Transverse colon (tissue), 4 donors: ENCODE measurements around the gene KIF1B. TPM values are rescaled to one million over a fixed set of nuclear protein-coding genes. Genes with fewer than 3 reads are reported as not detected.
"Not testable (repeated sequence)": the region's sequence is repeated elsewhere in the genome, so short reads cannot be mapped to it uniquely, and the experiment has no call there.

Experiments
- DNase-seq: peaks from one replicate; pipeline ENCODE4 v3.0.0-alpha.2; 2019
- H3K27ac ChIP-seq, 4 donors: fragments of 200-600 bp; sonication (generic); 2 replicates each; pipeline ENCODE4 v1.5.1; 2016 to 2018; ENCODE audit warnings: inconsistent platforms in 4 of 4
- H3K27me3 ChIP-seq: fragments of 200-600 bp; sonication (generic); 2 replicates; pipeline ENCODE4 v1.5.1; 2017; ENCODE audit warnings: inconsistent platforms
- H3K36me3 ChIP-seq, 4 donors: fragments of 200-600 bp; sonication (generic); 2 replicates each; pipeline ENCODE4 v1.5.1; 2017 to 2019; ENCODE audit warnings: inconsistent platforms in 4 of 4
- H3K4me1 ChIP-seq, 4 donors: fragments of 200-600 bp; sonication (generic); 2 replicates each; pipeline ENCODE4 v1.5.1; 2017 to 2020; ENCODE audit warnings: inconsistent platforms in 4 of 4
- H3K4me3 ChIP-seq, 4 donors: fragments of 200-600 bp; sonication (generic); 1 replicate in 1 of 4; 2 replicates in 3 of 4; pipeline versions ENCODE4 v1.5.1 to v1.6.1; 2017 to 2019; ENCODE audit warnings: inconsistent platforms in 4 of 4
- H3K9me3 ChIP-seq, 2 donors: fragments of 200-600 bp; sonication (generic); 2 replicates each; pipeline ENCODE4 v1.5.1; 2017 to 2019; ENCODE audit warnings: inconsistent platforms in 2 of 2
- EP300 ChIP-seq: sonication (generic); formaldehyde crosslinking; IDR thresholded peaks from one replicate; pipeline ENCODE4 v1.6.1; 2017; ENCODE audit warnings: antibody characterized with exemption, low read depth
- POLR2A ChIP-seq: fragments of 450-650 bp; IDR thresholded peaks from one replicate; pipeline ENCODE4 v1.6.1; 2016; ENCODE audit warnings: antibody characterized with exemption, mild to moderate bottlenecking, moderate library complexity
- POLR2AphosphoS5 ChIP-seq, 3 donors: sonication (generic); formaldehyde crosslinking; IDR thresholded peaks; one replicate each; pipeline ENCODE4 v1.6.1; 2016; ENCODE audit warnings: antibody characterized with exemption in 3 of 3
- WGBS, 2 donors: methylation state at CpG; one replicate each; pipeline ENCODE4 v1.1.5; 2018; ENCODE audit warnings: low coverage in 1 of 2; 5-methylcytosine and 5-hydroxymethylcytosine counted together
- in situ Hi-C, 4 donors: fragments of 200-750 bp; cut with MboI; loops; one replicate each; pipeline versions ENCODE4 v1.15.0 to v1.15.1; 2017; ENCODE audit warnings: low sequenced_read_pairs in 3 of 4, low pct_ligation_motif_present in 1 of 4, low pct_unique_long_range_greater_than_20kb in 1 of 4
- intact Hi-C: fragments of 100-400 bp; cut with DNase I; formaldehyde crosslinking; loops from one replicate; pipeline ENCODE4 v1.15.1; 2023; ENCODE audit warnings: low total_unique reads
- total RNA-seq, 4 donors: library from RNA; depleted of rRNA; stranded (reverse); fragments of >200 nt; gene quantifications; one replicate each; pipeline ENCODE4 v1.1.0, GENCODE V29; 2016
- TF ChIP-seq, protein P1 (sequence below), 5 experiments: fragments of 200-600 bp in 3 of 5; fragments of 450-650 bp in 2 of 5; sonication (generic) in 3 of 5; IDR thresholded peaks; 1 replicate in 2 of 5; 2 replicates in 3 of 5; pipeline ENCODE4 v1.5.1; 2016 to 2017; ENCODE audit warnings: antibody characterized with exemption in 5 of 5, inconsistent platforms in 3 of 5, mild to moderate bottlenecking in 2 of 5, moderate library complexity in 1 of 5

Gene KIF1B
- total RNA-seq, 4 donors from 2014 or later = 50.9 to 87.9 (median 71.4) TPM

DNA sequence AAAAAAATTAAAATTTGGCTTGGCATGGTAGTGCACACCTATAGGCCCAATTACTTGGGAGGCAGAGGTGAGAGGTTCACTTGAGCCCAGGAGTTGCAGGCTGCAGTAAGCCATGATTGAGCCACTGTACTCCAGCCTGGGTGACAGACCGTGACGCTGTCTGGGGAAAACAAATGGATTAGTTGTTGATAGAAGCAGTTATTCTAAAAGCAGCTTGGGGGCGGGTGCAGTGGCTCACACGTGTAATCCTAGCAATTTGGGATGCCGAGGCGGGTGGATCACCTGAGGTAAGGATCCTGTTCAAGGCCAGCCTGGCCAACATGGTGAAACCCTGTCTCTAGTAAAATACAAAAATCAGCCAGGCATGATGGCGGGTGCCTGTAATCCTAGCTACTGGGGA, 40.3 kb downstream of the KIF1B start:
- WGBS, 2 donors = 84 to 95% methylated on average over 5 to 7 of the region's 7 CpGs
- in situ Hi-C loops (no loop called here), intact Hi-C loops (no loop called here)
- H3K9me3 ChIP-seq = no peaks in the 10 kb centered on the region
- no peak overlapping the region for H3K4me3 ChIP-seq
- DNase-seq = no peak
- H3K4me1 ChIP-seq = peaks cover 14 to 56% (median 29%) of the 10 kb centered on the region in 4 donors
- TF ChIP-seq POLR2AphosphoS5 (IDR thresholded peaks at IDR 0.05) = no peak
- TF ChIP-seq, protein P1, sequence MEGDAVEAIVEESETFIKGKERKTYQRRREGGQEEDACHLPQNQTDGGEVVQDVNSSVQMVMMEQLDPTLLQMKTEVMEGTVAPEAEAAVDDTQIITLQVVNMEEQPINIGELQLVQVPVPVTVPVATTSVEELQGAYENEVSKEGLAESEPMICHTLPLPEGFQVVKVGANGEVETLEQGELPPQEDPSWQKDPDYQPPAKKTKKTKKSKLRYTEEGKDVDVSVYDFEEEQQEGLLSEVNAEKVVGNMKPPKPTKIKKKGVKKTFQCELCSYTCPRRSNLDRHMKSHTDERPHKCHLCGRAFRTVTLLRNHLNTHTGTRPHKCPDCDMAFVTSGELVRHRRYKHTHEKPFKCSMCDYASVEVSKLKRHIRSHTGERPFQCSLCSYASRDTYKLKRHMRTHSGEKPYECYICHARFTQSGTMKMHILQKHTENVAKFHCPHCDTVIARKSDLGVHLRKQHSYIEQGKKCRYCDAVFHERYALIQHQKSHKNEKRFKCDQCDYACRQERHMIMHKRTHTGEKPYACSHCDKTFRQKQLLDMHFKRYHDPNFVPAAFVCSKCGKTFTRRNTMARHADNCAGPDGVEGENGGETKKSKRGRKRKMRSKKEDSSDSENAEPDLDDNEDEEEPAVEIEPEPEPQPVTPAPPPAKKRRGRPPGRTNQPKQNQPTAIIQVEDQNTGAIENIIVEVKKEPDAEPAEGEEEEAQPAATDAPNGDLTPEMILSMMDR (IDR thresholded peaks at IDR 0.05) = no peak
- no peak for TF ChIP-seq EP300
- no peak for TF ChIP-seq POLR2A
- H3K27ac ChIP-seq = peak overlapping the region in 1 of 4 donors; percentile 2
- H3K27me3 ChIP-seq = no peaks in the 10 kb centered on the region
- H3K36me3 ChIP-seq = no peaks in the 10 kb centered on the region

DNA sequence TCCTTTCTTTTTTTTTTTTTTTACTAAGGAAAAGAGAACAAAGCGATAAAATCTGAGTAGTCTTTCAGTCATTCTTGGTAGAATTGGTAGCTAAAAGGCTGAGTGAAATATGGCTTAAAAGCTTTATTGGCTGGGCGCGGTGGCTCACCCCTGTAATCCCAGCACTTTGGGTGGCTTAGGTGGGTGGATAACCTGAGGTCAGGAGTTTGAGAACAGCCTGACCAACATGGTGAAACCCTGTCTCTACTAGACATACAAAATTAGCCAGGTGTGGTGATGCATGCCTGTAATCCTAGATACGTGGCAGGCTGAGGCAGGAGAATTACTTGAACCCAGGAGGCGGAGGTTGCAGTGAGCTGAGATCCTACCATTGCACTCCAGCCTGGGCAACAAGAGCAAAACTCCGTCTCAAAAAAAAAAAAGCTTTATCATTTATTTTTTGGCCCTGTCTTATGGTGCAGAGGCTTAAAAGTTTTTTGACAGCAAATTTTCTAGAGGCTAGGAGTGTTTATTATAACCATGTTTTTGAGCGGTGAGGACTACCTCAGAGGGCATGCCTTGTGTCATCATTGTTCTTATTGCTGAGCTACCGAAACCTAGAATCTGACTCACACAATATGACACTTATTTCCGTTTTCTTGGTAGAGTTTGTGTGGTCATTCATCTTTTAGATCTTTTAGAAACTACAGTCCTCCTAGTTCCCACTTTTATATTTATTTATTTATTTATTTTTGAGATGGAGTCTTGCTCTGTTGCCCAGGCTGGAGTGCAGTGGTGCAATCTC, 41.1 kb downstream of the KIF1B start:
- peak overlapping the region in 1 of 4 donors; percentile 2 for H3K27ac ChIP-seq
- H3K4me3 ChIP-seq, H3K27me3 ChIP-seq, in situ Hi-C loops, DNase-seq, H3K36me3 ChIP-seq, intact Hi-C loops, H3K9me3 ChIP-seq: not testable (repeated sequence)
- WGBS, 2 donors = 66 to 77% methylated on average over 4 to 9 of the region's 9 CpGs
- peaks cover 14 to 48% (median 28%) of the 10 kb centered on the region in 4 donors for H3K4me1 ChIP-seq

DNA sequence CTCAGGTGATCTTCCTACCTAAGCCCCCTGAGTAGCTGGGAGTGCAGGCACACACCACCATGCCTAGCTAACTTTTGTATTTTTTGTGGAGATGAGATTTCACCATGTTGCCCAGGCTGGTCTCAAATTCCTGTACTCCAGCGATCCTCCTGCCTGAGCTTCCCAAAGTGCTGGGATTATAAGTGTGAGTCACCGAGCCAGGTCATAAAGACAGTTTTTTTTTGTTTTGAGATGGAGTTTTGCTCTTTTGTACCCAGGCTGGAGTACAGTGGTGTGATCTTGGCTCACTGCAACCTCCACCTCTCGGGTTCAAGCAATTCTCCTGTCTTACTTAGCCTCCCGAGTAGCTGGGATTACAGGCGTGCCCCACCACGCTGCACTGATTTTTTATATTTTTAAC, 42.1 kb downstream of the KIF1B start:
- no peaks in the 10 kb centered on the region for H3K9me3 ChIP-seq
- DNase-seq = peak; percentile 14
- no peak overlapping the region for H3K4me3 ChIP-seq
- no peaks in the 10 kb centered on the region for H3K27me3 ChIP-seq
- TF ChIP-seq EP300 = no peak
- no peak for TF ChIP-seq POLR2AphosphoS5 (IDR thresholded peaks at IDR 0.05)
- TF ChIP-seq, protein P1 (IDR thresholded peaks at IDR 0.05) = no peak
- no peak for TF ChIP-seq POLR2A
- 70 to 82% methylated on average over 4 to 6 of the region's 6 CpGs for WGBS, 2 donors
- H3K27ac ChIP-seq = peak overlapping the region; percentile 43 to 66 (median 60)
- no peaks in the 10 kb centered on the region for H3K36me3 ChIP-seq
- intact Hi-C loops = no loop called here
- in situ Hi-C loops = no loop called here
- peaks cover 14 to 57% (median 36%) of the 10 kb centered on the region in 4 donors for H3K4me1 ChIP-seq

DNA sequence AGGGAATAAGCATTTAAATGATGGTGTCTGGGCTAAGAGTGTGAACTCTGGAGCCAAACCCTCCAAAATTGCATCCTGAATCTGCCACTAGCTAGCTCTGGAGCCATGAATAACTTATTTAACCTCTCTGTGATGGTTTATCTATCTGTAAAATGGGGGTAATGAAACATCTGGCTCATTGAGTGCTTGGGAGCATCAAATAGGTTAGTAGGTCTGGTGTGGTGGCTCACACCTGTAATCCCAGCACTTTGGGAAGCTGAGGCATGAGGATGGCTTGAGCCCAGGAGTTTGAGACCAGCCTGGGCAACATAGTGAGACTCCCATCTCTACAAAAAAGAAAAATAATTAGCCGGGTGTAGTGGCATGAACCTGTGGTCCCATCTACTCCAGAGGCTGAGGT, 42.8 kb downstream of the KIF1B start:
- H3K4me1 ChIP-seq = peaks cover 14 to 63% (median 41%) of the 10 kb centered on the region in 4 donors
- intact Hi-C loops = no loop called here
- 88 to 91% methylated on average over 1 of the region's 1 CpG for WGBS, 2 donors
- H3K27ac ChIP-seq = peak overlapping the region; percentile 53 to 66 (median 66)
- H3K4me3 ChIP-seq = no peak overlapping the region
- in situ Hi-C loops = no loop called here
- no peaks in the 10 kb centered on the region for H3K27me3 ChIP-seq
- no peaks in the 10 kb centered on the region for H3K9me3 ChIP-seq
- TF ChIP-seq POLR2A (no peak), EP300 (no peak), POLR2AphosphoS5 (IDR thresholded peaks at IDR 0.05) (no peak)
- TF ChIP-seq, protein P1 (IDR thresholded peaks at IDR 0.05) = no peak
- DNase-seq = no peak
- H3K36me3 ChIP-seq = no peaks in the 10 kb centered on the region
